Measurements from ENCODE around the gene AKAP6. TPM values are rescaled to one million over a fixed set of nuclear protein-coding genes. Genes with fewer than 3 reads are reported as not detected.

AKAP6 gene
- polyA plus RNA-seq, 3 donors: 2.0 to 3.3 (median 2.7) TPM

GRCh38 chr14:32602699-32603098, 273.6 kb downstream of the AKAP6 start:
- no peak for DNase-seq (ENCODE audit: low read depth in 3 of 3, low spot score in 2 of 3)

DNA sequence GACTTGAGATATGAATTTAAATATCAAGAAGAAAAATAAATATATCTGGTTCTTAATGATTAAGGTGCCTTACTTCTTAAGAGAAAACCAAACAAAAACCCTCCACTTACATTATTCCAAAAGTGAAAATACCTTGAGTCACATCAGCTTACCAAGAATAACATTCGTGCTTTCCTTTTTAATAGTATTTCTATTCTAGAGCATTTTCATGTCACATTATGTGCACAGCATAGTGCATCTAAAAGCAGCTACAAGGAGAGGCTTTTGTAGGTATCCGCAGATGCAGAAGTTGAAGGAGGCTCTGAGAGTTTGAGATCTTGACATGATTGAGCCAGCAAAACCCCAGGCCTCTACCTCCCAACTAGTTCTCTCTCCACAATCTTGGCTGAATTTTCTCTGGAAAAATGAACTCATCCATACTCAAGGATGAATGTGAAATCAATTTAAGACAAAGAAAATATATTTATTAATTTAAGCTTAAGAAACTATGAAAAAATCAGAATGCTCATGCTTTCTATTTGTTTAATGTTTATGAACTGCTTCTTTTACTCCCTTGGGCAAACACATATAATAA, 275.0 kb downstream of the AKAP6 start:
- no peak for DNase-seq (ENCODE audit: low read depth in 3 of 3, low spot score in 2 of 3)

DNA sequence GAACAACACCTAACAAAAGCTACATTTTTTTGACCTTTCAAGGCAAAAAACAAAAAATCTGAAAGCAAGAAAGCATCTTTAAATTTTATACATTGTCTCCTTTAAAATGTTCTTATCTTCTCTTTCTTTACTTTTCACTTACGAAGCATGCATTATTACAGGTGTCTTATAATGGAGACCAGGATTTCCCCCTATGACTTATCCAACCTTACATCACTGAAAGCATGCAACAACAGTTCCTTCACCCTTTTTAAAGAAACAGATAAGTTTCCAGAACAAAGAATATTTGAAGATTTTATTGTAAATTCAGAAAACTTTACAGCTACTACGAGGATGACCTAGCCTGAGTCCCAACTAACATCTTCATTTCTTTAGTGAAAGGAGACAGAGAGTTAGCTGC, 277.2 kb downstream of the AKAP6 start:
- no peak for DNase-seq (ENCODE audit: low read depth in 3 of 3, low spot score in 2 of 3)

DNA sequence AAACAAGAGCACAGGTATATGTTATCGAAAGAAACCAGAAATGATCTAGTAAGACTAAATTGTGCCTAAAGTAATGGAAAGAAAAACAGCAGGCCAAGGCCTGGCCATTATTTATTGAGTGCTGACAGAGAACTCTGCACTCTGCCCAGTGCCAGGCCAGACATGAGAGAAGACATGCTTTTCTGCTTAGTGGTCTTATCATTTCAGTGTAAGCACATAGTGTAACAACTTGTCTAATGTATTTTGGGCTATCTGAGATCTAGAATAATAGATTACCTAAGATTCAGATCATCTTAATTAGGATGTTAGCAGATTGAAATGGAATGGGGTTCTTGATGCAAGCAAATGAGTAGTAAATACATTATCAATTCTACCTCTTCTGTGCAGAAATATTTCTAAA, 278.3 kb downstream of the AKAP6 start:
- DNase-seq (ENCODE audit: low read depth in 3 of 3, low spot score in 2 of 3): no peak

- DNase-seq (ENCODE audit: low read depth in 3 of 3, low spot score in 2 of 3): no peak
These were observed 279.8 kb downstream of the AKAP6 start for GRCh38 chr14:32608857-32609256.

DNA sequence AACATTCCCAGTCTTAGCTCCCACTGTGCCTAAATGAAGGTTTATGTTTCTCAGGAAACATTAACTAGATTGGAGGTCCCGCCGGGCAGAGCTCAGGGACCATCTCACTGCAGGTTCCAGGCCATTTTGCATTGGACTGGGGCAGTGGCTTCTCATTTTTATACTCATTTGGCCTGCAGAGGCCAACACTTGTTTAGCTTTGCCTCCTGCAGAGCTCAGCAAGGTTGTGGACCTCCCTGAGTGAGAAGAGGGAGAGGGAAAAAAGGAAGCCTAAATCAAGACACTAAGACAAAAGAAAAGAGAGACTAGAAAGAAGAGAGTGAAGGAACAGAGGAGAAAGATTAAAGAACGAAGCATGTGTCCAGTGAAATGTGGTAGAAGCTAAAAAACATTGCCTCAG, 280.3 kb downstream of the AKAP6 start:
- DNase-seq (ENCODE audit: low read depth in 3 of 3, low spot score in 2 of 3): no peak

- no peak for DNase-seq (ENCODE audit: low read depth in 3 of 3, low spot score in 2 of 3)
These were observed 282.7 kb downstream of the AKAP6 start for GRCh38 chr14:32611752-32612151.

- DNase-seq (ENCODE audit: low read depth in 3 of 3, low spot score in 2 of 3): no peak
These were observed 289.9 kb downstream of the AKAP6 start for GRCh38 chr14:32618991-32619390.

- no peak for DNase-seq (ENCODE audit: low read depth in 3 of 3, low spot score in 2 of 3)
These were observed 291.2 kb downstream of the AKAP6 start for GRCh38 chr14:32620303-32620702.

DNA sequence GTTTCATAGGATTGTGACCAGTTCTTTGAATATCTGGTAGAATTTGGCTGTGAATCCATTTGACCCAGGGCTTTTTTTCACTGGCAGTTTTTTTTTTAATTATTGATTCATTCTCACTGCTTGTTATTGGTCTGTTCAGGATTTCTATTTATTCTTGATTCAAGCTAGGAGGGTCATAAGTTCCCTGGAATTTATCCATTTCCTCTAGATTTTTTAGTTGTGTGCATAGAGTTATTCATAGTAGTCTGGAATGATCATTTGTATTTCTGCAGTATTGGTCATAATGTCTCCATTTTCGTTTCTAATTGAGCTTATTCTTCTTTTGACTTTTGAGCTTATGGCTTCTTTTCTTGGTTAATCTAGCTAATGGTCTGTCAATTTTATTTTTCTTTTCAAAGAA, 291.6 kb downstream of the AKAP6 start:
- DNase-seq (ENCODE audit: low read depth in 3 of 3, low spot score in 2 of 3): no peak

DNA sequence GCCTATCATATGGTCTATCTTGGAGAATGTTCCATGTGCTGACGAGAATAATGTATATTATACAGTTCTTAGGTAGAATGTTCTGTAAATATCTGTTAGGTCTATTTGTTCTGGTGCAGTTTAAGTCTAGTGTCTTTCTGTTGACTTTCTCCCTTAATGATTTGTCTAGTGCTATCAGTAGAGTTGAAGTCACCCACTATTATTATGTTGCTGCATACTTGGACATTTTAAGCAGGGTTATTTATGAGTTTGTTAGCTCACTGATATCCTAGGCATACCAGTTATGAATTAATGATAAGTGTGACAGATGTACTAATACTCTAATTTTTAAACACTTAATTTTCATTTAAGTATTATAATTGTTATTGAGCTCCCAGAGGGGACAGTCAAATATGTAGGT, 292.5 kb downstream of the AKAP6 start:
- DNase-seq (ENCODE audit: low read depth in 3 of 3, low spot score in 2 of 3): no peak

DNA sequence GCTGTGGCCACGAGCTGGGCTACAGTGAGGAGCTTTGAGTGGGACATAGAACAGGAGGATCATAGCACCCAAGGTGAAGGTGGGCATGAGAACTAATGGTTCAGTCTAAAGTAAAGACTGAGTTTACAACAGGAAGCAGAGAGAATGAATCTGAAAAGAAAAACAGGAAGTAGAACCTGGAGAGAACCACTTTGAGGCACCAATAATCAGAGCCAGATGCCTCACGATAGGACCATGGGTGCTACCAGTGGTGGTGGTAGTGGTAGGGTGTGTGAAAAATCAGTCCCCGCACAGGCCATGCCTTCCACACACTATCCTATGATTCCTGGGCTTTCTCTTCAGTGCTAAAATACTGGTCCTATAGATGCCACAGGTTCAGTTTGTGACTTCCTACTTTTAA, 293.6 kb downstream of the AKAP6 start:
- DNase-seq (ENCODE audit: low read depth in 3 of 3, low spot score in 2 of 3): no peak

DNA sequence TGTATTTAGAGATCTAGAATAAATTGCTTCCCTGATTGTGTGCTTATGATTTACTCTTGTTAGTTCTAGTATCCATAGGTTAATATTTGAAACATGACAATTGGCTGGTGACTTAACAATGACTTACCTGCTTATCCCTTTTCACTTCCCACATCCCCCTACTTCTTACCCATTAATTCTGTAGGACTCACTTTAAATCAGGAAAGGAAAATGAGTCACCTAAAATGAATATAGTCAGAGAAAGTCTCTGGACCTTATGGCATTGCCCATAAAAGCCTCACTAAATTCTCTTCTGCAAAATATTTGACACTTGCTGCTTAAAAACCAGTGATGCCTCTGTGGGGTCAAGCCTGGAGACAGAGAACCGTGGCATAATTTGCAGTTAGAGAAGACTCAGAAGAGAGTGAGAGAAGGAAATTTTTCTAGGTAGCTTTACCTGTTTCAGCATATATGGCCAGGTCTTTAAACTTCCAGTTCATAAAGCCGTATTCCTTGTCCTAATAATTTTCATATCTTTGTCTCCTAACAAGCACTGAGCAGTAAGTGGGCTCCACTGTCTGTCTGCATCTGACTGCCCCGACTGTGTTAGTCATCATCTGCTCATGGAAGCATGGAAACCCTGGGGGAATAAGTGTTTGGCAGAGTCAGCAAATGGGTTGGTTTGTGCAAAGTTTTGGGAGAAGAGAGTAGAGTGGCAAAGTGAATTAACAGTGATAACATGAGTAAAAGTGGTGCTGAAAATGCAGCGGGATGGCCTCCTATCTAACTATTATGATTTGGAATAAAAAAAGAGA, 294.4 kb downstream of the AKAP6 start:
- no peak for DNase-seq (ENCODE audit: low read depth in 3 of 3, low spot score in 2 of 3)

GRCh38 chr14:32625211-32625610, 296.1 kb downstream of the AKAP6 start:
- DNase-seq (ENCODE audit: low read depth in 3 of 3, low spot score in 2 of 3): no peak

- DNase-seq (ENCODE audit: low read depth in 3 of 3, low spot score in 2 of 3): no peak
These were observed 298.6 kb downstream of the AKAP6 start for GRCh38 chr14:32627545-32628298.

GRCh38 chr14:32629236-32629635, 300.1 kb downstream of the AKAP6 start:
- no peak for DNase-seq (ENCODE audit: low read depth in 3 of 3, low spot score in 2 of 3)

- DNase-seq (ENCODE audit: low read depth in 3 of 3, low spot score in 2 of 3): no peak
These were observed 301.6 kb downstream of the AKAP6 start for GRCh38 chr14:32630701-32631100.

GRCh38 chr14:32633224-32633859, 304.2 kb downstream of the AKAP6 start:
- no peak for DNase-seq (ENCODE audit: low read depth in 3 of 3, low spot score in 2 of 3)

GRCh38 chr14:32633930-32634329, 304.8 kb downstream of the AKAP6 start:
- DNase-seq (ENCODE audit: low read depth in 3 of 3, low spot score in 2 of 3): no peak

DNA sequence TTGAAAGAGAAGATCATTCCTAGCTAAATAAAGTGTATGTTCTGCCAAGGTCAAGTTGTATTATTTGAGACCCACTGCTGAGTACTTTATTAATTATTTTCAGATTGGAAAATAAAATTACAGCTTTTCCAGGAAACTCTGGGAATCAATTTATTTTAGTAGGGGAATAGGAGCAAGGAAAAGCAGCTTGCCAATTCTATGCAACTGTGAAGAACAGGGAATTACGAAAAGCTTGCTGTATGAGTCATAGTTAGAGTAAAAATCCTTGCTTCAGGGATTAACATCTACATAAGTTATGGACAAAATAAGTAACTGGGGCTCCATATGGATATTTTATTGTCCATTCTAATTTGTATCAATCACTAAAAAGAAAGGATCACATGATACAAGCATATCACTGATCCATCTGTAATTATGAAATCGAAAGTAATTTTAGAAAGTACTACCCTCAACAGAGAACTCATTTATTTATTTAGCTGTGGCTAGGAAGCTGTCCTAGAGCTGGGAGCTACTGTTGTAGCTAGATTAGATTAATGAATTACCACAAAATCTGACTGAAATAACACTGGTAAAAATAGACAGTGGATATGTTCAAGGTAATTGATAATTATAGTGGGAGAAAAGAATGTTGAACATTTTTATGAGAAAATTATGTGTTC, 306.1 kb downstream of the AKAP6 start:
- DNase-seq (ENCODE audit: low read depth in 3 of 3, low spot score in 2 of 3): no peak

GRCh38 chr14:32637582-32637981, 308.5 kb downstream of the AKAP6 start:
- no peak for DNase-seq (ENCODE audit: low read depth in 3 of 3, low spot score in 2 of 3)

Data from right renal cortex interstitium (tissue), 3 donors.